Muscle layer of duodenum (tissue), 2 donors: ENCODE results near the gene ERP29.

Source experiments
- H3K27ac ChIP-seq: one replicate; pipeline ENCODE4 v1.7.0; 2013; ENCODE audit warnings: mild to moderate bottlenecking, low read length
- H3K27me3 ChIP-seq: one replicate; pipeline ENCODE4 v1.7.0; 2013; ENCODE audit warnings: low read depth, mild to moderate bottlenecking, control low read depth, low read length
- H3K36me3 ChIP-seq, 2 donors: one replicate each; pipeline ENCODE4 v1.7.0; 2013; ENCODE audit warnings: low read length in 2 of 2, control low read depth in 1 of 2, mild to moderate bottlenecking in 1 of 2; ENCODE audit not compliant: insufficient read depth in 2 of 2, control insufficient read depth in 1 of 2
- H3K4me1 ChIP-seq, 2 donors: one replicate each; pipeline ENCODE4 v1.7.0; 2013; ENCODE audit warnings: low read length in 2 of 2, mild to moderate bottlenecking in 2 of 2, control low read depth in 1 of 2, moderate library complexity in 1 of 2; ENCODE audit not compliant: insufficient read depth in 2 of 2, control insufficient read depth in 1 of 2
- H3K4me3 ChIP-seq, 2 donors: one replicate each; pipeline ENCODE4 v1.7.0; 2013; ENCODE audit warnings: low read length in 2 of 2, low read depth in 1 of 2, mild to moderate bottlenecking in 1 of 2
- H3K9me3 ChIP-seq, 2 donors: one replicate each; pipeline ENCODE4 v1.7.0; 2013; ENCODE audit warnings: low read length in 2 of 2, control low read depth in 1 of 2, mild to moderate bottlenecking in 1 of 2; ENCODE audit not compliant: control insufficient read depth in 1 of 2
- donor health status: healthy.

ERP29 gene

DNA sequence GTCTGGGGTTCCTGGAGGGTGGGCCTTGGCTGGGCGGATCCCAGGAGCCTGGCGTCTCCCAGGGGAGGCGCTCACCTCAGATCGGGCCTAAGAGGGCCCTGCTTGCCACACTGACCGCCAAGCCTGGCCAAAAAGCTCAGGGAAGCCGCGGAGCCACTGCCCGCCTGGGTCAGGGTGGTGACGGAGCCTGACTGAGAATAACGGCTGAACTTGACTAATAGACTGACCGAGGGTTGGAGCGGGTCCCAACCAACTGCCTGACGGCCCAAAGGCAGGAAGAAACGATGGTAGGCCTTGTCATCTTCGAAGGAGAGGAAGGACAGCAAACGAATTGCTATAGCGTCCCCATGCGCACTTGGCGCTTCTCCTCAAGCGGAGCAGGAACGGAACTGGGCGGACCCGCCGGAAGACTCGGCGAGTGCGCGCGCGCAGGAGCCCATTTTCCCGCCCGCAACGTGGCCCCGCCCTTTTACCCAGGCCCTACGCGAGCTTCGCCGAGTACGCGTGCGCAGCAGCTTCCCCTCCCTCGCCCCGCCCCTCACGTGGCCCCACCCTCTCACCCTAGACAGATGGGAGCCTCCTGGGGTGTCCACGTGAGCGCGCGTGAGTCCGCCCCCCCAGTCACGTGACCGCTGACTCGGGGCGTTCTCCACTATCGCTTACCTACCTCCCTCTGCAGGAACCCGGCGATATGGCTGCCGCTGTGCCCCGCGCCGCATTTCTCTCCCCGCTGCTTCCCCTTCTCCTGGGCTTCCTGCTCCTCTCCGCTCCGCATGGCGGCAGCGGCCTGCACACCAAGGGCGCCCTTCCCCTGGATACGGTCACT, at the start of gene ERP29, which contains the start of gene TMEM116:
Gene ERP29 (plus strand): TSS at position 652 of the 826 bp plus-strand sequence. CDS start 40 bp downstream, at position 692.
Gene TMEM116 (minus strand): TSS at position 391 of the 826 bp plus-strand sequence. CDS start 7,895 bp downstream, outside the sequence.
- Histone ChIP-seq H3K36me3 (peaks cover 5% of the 10 kb centered on the region in 2 donors), H3K27ac (peak within 1 kb of the TSS; percentile 98), H3K9me3 (no peaks in the 10 kb centered on the region), H3K27me3 (no peaks in the 10 kb centered on the region), H3K4me3 (peak within 1 kb of the TSS; percentile 94 to 99), H3K4me1 (peaks cover 13 to 26% of the 10 kb centered on the region in 2 donors)

DNA sequence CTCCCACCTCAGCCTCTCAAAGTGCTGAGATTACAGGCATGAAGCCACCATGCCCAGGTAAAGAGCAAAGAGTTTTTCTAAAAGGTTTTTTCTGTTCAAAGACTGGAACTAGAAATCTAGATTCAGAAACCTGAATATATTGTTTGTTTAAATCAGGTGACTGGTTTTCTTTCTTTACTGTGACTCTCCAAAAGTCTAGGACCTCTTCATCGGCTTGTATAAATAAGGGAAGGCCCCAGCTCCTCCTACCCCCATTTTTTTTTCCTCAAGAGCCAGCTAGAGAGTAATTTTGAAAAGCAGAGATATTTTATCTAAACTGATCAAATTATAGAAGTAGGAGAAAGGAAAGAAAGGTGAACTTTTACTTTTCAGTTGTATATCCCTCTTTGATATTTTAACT, 48.3 kb upstream of the ERP29 start:
- Histone ChIP-seq H3K9me3 (no peaks in the 10 kb centered on the region), H3K36me3 (no peaks in the 10 kb centered on the region), H3K4me3 (no peak overlapping the region), H3K27me3 (no peaks in the 10 kb centered on the region), H3K4me1 (no peaks in the 10 kb centered on the region), H3K27ac (no peak overlapping the region)

DNA sequence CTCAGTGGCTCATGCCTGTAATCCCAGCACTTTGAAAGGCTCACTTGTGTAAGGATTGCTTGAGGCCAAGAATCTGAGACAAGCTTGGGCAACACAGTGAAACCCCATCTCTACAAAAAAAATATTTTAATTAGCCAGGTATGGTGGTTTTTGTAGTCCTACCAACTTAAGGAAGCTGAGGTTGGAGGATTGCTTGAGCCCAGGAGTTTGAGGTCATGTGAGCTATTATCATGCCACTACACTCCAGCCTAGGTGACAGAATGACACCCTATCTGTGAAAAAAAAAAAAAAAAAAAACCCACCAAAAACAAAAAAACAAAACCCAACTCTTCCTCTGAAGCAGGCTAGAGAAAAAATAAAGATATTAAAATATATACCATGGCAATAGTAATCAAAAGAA, 41.4 kb upstream of the ERP29 start:
- Histone ChIP-seq H3K36me3 (no peaks in the 10 kb centered on the region), H3K27ac (no peak overlapping the region), H3K27me3 (no peaks in the 10 kb centered on the region), H3K4me1 (no peaks in the 10 kb centered on the region), H3K4me3 (no peak overlapping the region), H3K9me3 (peaks cover 4% of the 10 kb centered on the region in 2 donors)

DNA sequence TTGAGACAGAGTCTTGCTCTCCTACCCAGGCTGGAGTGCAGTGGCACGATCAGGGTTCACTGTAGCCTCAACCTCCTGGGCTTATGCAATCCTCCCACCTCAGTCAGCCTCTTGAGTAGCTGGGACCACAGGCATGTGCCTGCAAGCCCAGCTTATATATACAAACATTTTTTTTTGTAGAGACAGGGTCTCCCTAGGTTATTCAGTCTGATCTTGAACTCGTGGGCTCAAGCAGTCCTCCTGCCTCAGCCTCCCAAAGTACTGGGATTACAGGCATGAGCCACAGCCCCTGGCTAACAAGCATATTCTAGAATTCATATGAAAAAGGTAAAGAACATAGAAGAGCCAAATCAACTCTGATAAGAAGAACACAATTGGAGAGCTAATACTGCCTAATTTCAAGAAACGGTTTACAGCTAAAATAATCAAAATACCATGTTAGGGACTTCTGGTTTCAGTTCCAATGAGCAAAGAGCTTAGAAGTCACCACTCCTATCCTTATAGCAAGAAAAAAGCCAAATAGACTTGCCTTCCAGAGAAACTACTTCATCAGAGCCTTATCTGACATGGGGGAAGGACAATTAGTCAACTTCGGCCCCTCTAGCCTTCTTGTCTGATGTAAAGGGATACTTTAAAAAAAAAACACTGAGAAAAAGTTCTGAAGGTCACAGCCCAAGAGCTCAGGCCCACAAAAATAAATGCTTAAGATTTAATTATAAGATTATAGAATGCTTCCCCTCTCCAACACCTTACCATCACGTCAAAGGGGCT, 37.9 kb upstream of the ERP29 start:
- H3K4me1 ChIP-seq = no peaks in the 10 kb centered on the region
- no peaks in the 10 kb centered on the region for H3K27me3 ChIP-seq
- H3K9me3 ChIP-seq = peaks cover under 1 to 4% of the 10 kb centered on the region in 2 donors
- no peaks in the 10 kb centered on the region for H3K36me3 ChIP-seq
- H3K4me3 ChIP-seq = no peak overlapping the region
- no peak overlapping the region for H3K27ac ChIP-seq

DNA sequence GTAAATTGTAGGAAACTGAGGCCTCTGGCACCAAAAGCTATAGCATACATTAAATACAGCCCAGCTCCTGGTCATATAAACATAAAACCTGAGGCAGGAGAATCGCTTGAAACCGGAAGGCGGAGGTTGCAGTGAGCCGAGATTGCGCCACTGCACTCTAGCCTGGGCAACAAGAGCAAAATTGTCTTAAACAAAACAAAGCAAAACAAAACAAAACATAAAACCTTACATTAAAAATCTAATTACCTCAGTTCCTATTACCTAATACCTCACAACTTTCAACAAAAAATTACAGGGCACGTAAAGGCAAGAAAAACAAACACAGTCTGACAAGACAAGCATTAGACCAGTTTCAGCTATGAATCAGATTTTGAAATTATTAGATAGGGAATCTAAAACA, 36.9 kb upstream of the ERP29 start:
- no peak overlapping the region for H3K4me3 ChIP-seq
- H3K27ac ChIP-seq = no peak overlapping the region
- no peaks in the 10 kb centered on the region for H3K4me1 ChIP-seq
- no peaks in the 10 kb centered on the region for H3K9me3 ChIP-seq
- H3K27me3 ChIP-seq = no peaks in the 10 kb centered on the region
- H3K36me3 ChIP-seq = no peaks in the 10 kb centered on the region

DNA sequence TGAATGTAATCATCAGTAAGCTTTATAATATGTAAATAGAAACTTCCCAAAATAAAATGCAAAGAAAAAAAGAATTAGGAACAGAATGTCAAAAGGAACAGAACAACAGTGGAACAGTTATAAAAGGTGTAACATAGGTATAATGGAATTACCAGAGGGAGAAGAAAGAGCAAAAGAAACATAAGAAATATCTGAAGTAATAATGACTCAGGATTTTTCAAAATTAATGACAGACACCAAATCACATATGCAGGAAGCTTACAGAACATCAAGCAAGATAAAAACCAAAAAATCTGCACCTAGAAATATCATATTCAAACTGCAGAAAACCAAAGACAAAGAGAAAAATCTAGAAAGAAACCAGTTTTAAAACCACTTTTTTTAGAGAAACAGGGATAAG, 36.4 kb upstream of the ERP29 start:
- Histone ChIP-seq H3K36me3 (no peaks in the 10 kb centered on the region), H3K4me1 (no peaks in the 10 kb centered on the region), H3K27ac (no peak overlapping the region), H3K4me3 (no peak overlapping the region), H3K9me3 (no peaks in the 10 kb centered on the region), H3K27me3 (no peaks in the 10 kb centered on the region)

DNA sequence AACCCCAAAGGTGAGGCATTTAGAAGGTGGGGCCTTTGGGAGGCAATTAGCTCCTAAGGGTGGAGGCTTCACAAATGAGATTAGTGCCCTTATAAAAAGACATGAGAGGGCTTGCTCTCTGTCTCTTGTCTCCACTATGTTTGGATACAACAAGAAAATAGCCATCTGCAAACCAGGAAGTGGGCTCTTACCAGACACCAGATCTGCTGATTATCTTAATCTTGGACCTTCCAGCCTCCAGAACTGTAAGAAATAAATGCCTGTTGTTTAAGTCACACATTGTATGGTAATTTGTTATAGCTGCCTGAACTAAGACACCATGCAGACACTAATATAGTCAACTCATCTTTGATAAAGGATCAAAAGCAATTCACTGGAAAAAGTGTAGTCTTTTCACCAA, 34.7 kb upstream of the ERP29 start:
- Histone ChIP-seq H3K4me3 (no peak overlapping the region), H3K36me3 (no peaks in the 10 kb centered on the region), H3K4me1 (no peaks in the 10 kb centered on the region), H3K27me3 (no peaks in the 10 kb centered on the region), H3K9me3 (no peaks in the 10 kb centered on the region), H3K27ac (no peak overlapping the region)

DNA sequence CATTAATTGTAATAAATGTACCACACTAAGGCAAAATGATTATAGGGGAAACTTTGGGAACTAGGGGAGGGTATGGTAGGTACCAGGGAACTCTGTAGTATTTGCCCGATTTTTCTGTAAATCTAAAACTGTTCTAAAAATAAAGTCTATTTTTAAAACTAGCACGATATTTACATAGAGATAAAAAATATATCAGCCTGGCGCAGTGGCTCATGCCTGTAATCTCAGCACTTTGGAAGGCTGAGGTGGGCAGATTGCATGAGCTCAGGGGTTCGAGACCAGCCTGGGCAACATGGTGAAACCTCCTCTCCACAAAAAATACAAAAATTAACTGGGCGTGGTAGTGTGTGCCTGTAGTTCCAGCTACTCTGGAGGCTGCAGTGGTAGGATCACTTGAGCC, 32.6 kb upstream of the ERP29 start:
- no peak overlapping the region for H3K4me3 ChIP-seq
- H3K27me3 ChIP-seq = no peaks in the 10 kb centered on the region
- H3K4me1 ChIP-seq = no peaks in the 10 kb centered on the region
- H3K36me3 ChIP-seq = peaks cover 0 to 2% of the 10 kb centered on the region in 2 donors
- H3K9me3 ChIP-seq = no peaks in the 10 kb centered on the region
- H3K27ac ChIP-seq = no peak overlapping the region

DNA sequence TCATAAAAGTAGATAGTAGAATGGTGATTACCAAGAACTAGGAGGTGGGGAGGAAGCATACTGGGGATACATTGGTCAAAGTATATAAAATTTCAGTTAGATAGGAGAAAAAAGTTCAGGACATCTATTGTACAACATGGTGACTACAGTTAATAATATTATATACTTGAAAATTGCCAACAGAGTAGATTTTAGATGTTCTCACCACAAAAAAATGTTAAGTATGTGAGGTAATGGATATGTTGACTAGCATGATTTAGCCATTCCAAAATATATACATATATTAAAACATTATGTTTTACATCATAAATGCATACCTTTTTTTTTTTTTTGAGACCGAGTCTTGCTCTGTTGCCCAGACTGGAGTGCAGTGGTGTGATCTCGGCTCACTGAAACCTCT, 31.2 kb upstream of the ERP29 start:
- no peaks in the 10 kb centered on the region for H3K4me1 ChIP-seq
- no peak overlapping the region for H3K4me3 ChIP-seq

DNA sequence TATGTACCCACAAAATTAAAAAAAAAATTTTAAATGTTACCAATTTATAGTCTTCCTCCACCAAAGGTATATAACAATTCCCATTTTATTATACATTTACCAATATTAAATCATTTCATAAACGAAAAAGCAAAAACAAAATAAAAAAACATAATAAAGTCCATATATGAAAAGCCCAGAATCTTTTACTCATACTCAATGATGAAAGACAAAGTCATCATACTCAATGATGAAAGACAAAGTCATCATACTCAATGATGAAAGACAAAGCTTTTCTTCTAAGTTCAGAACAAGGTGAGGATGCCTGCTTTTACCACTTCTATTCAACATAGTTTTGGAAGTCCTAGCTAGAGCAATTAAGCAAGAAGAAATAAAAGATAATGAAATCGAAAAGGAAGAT, 28.4 kb upstream of the ERP29 start:
- H3K9me3 ChIP-seq = no peaks in the 10 kb centered on the region
- no peaks in the 10 kb centered on the region for H3K4me1 ChIP-seq
- peaks cover 0 to 3% of the 10 kb centered on the region in 2 donors for H3K36me3 ChIP-seq
- no peak overlapping the region for H3K27ac ChIP-seq
- no peaks in the 10 kb centered on the region for H3K27me3 ChIP-seq
- no peak overlapping the region for H3K4me3 ChIP-seq

More for the DNA sequence above, 31.2 kb upstream of the ERP29 start:
- Histone ChIP-seq H3K27me3 (no peaks in the 10 kb centered on the region), H3K9me3 (no peaks in the 10 kb centered on the region), H3K27ac (no peak overlapping the region), H3K36me3 (peaks cover 0 to 3% of the 10 kb centered on the region in 2 donors)

DNA sequence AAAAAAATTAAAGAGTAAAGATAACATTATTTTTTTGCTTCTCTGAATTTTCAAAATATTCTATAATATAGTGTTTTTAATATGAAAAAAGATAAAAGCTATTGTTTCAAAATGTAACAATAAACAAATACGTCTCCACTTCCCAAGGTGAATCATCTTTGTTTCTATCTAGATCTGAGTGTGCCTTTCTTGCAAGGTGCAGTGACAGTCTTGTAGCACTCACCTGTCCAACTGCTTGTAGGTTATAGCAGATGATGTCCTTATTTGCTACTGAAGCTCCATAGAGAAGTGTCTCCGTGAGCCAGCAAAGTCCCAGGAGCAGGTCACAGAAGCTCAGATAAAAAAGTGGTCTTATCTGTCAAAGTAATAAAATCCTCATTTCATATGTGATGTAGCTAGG, 21.7 kb upstream of the ERP29 start:
- no peaks in the 10 kb centered on the region for H3K36me3 ChIP-seq
- no peaks in the 10 kb centered on the region for H3K4me1 ChIP-seq
- no peak overlapping the region for H3K27ac ChIP-seq
- H3K4me3 ChIP-seq = no peak overlapping the region
- no peaks in the 10 kb centered on the region for H3K9me3 ChIP-seq
- no peaks in the 10 kb centered on the region for H3K27me3 ChIP-seq
